HG03060 (cell line): ENCODE measurements around the gene DTNA.

Experiments
- ATAC-seq: cut with Tn5 transposase; IDR thresholded peaks from one replicate; pipeline ENCODE4 v1.9.1; 2021; ENCODE audit warnings: low read depth, moderate number of reproducible peaks; ENCODE audit not compliant: unreplicated experiment

DTNA gene

DNA sequence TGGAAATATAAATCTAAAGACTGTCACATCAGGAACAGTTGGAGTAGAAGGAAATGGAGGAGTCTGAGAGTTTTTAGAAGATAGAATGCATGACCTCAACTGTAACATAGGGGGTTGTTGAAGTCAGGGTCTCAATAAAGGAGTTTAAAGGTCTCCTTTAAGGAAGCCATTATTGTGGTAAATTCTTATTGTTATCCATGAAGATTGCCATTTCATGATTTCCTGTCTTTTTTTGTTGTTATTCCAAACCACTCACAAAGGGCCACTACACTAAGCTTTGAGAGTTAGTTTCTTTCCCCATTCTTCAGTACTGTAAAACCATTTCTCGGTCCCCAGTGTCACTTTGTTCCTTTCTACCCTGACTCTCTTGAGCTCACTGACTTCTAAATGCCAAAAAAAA, 134.0 kb downstream of the DTNA start:
- ATAC-seq, result no peak

DNA sequence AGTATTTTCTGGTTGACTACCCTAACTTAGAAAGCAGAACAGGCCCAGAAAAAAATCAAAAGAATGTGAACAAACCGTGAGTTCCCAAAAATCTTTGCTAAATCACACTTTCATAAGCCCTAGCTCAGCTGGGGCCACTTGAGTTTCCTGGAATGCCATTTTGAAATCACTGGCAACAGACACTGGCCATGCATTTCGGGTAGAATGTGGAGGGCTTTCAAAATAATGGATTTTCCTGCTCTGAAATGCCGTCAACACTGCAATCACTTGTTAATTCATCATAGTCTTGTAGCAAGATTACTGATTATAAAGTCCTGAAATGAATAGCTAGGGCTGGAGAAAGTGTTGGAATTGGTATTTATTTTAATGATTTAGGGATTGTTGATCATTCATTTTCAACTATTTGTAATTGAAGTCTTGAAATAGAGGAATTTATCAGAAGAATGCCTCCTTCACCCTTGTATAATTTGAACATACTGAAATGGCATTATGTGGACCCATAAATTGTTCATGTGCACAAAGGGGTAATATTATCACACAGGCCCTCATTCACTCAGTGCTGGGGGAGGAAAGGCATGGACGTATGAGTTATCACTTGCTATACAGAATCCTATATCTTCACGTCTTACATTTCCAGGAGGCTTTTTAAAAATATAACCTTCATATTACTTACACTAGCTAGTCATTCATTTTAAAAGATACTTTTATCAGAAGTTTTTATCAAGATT, 134.8 kb downstream of the DTNA start:
- no peak for ATAC-seq

DNA sequence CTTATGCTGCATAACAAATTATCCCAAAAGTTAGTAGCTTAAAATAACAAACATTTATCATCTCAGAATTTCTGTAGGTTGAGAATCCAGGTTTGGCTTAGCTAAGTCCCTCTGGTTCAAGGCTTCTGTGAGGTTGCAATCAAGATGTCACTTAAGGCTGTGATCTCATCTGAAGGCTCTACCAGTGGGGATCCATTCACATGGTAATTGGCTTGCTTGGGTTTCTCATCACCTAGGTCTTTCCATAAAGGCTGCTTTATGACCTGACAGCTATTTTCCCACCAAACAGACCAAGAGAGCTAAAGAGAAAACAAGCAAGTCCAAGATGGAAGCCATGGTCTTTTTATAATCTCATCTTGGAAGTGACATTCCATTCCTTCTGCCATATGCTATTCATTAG, 137.3 kb downstream of the DTNA start:
- no peak for ATAC-seq

DNA sequence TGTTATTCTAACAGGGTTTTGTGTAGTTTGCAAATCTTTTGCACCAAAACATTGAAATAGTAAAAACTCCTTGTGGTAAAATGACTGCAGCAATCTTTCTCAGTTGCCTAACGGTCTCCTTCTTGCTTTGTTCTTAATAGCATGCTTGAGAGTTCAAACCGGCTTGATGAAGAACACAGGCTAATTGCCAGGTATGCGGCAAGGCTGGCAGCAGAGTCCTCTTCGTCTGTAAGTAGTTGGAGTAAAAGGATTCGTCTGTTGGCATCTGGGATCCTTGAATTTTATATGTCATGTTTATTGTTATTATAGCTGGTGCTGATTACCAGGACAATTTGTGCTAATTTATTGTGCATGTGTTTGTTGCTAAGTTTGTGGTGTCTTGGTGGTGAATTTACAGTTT, 138.1 kb downstream of the DTNA start:
- no peak for ATAC-seq

DNA sequence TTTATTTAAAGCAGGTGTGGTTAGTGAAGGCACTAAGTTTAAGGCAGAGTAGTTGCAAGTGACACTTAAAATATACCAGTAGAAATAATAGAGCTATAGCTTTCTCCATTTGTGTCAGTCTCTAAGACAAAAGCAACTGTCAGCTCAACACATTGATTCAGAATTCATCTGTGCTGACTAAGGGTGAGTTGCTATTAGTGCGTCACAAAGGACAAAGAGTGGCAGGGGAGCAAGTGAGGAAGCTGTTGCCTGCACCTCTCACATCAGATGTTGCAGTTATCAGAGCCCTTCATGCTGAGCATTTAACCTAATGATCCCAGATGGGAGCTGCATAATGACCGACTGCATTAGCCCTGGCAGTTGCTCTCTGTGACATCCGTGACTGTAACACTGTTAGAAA, 138.6 kb downstream of the DTNA start:
- no peak for ATAC-seq

DNA sequence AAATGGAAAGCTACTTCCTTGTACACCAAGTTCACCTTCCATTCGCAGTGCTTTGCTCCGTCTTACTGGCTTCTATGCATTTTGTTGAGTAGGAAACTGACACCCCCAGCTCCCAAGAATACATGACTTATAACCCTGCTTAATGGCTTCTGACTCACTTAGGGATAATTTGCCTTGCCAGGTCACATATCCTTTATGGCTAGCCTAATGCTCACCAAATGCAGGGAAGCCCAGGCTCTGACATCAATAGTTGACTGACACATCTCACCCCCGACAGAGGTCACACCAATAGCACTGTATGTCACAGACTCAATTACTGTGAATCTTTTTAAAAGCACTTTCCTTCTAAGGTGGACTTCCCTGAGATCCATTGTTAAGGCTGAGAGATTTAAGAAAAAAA, 147.2 kb downstream of the DTNA start:
- ATAC-seq, result no peak

DNA sequence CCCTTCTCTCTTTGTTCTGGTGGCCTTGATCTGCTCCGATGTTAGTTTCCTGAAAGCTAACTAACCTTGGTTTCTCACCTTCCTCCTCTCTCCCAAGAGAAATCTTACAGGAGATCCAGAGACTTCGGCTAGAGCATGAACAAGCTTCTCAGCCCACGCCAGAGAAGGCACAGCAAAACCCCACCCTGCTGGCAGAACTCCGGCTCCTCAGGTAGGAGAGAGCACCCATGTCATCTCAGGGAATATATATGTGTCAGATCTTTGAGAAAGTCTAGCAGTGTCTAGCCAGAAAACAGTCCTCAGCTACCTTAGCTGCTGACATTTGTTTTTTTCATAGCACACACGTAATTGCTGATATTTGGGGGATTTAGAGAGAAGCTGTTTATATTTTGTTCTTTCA, 148.1 kb downstream of the DTNA start:
- no peak for ATAC-seq

DNA sequence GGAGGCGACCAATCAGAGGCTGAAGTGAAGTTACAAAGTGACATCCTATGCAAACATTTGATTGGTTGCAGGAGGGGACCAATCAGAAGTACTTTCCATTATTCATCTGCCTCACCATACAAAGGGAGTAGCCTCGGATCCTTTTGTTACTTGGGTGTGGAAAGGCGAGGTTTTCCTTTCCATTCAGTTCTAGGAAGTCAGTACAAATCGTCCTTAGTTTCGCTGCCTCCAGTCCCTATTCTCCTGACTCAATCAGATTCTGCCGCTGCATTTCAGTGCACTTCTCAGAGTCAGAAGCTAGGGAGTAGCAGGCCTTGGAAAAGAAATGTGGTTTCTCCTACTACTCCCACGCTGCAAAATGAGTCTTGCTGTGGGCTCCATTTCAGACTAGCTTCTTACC, 149.4 kb downstream of the DTNA start:
- no peak for ATAC-seq

DNA sequence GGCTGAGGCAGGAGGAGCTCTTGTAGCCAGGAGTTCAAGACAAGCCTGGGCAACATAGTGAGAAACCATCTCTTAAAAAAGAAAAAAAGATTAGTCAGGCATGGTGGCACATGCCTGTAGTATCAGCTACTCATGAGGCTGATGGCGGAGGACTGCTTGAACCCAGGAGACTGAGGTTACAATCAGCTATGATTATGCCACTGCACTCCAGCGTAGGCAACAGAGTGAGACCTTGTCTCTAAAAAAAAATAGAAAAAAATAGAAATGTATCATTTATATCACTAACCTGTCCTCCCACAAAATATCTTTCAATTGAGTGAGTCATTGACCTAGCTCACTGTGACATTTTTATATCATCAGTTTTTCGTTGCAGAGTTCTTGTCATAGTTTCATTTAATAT, 152.5 kb downstream of the DTNA start:
- ATAC-seq, result no peak

DNA sequence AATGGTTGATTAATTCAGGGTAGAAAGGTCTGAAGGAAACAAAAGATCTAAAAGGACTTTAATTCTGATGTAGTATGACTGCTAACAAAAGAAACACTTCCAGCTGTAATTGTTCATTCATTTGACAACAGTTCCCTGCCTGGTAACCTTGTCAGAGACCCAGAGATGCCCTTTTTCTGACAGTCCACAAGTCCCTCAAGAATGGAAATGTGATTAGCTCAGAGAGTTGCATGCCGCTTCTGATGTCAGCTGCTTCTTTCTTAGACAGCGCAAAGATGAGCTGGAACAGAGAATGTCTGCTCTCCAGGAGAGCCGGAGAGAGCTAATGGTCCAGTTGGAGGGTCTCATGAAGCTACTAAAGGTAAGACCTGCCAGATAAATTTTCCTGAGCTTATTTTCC, 153.6 kb downstream of the DTNA start:
- no peak for ATAC-seq

DNA sequence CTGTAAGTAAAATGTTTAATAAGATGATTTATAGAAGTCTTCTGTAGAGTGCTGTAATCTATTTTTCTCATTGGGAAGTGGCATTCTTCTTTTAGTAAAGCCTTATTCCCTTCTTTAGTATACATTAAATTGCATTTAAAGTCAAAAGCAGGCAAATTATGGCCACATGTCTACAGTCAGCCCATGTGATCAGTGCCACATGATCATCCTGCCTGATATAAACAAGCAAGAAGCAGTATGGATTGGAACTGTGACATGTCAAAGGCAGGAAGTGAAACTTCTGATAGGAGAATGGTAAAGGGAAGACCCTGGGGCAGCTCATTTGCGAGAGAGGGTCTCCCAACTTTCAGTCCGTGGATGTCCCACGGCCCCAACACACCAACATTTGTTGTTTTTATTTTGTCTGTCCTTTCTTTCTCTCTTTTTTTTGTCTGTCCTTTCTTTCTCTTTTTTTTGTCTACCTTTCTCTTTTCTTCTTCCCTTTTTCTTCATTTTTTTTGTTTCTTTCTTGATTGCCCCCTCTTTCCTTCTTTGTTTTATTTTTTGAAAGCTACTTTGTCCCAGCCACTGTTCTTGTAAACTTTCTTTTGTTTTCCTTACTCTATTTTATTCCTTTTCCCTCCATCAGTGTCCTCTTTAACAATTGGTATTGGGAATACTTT, 154.9 kb downstream of the DTNA start:
- no peak for ATAC-seq

DNA sequence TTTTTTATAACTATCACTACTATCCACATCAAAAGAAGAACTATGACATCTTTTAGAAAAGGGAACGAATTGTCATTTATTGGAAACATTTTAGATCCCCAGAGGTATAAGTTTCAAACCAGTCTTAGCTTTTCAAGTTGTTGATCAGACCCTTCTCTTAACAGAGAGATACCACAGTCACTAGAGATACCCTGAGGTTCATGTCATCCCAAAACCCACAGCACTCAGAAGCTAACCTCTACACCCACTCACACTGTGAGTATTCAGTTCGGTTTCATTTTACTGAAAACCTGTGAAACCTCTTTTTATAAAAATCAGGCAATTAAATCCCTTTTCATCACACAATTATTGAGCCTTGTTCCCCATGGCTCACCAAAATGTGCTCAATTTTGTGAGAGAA, 156.2 kb downstream of the DTNA start:
- no peak for ATAC-seq

DNA sequence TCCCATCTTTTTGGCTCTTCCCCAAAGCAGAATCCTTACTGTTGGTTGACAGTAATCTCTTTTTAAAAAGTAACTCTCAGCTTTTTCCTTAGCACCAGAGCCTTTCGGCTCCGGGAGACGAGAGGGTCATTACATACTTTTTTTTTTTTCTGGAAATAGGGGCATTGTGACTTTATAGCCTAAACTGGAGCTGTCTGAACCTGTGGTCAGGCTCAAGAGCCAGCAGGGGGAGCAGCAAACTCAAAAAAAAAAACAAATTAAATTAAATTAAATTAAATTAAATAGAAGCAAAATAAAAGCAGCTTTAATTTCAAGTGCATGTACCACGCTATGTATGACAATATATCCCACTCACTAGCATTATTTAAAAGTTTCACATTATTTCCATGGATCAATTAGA, 156.6 kb downstream of the DTNA start:
- no peak for ATAC-seq

DNA sequence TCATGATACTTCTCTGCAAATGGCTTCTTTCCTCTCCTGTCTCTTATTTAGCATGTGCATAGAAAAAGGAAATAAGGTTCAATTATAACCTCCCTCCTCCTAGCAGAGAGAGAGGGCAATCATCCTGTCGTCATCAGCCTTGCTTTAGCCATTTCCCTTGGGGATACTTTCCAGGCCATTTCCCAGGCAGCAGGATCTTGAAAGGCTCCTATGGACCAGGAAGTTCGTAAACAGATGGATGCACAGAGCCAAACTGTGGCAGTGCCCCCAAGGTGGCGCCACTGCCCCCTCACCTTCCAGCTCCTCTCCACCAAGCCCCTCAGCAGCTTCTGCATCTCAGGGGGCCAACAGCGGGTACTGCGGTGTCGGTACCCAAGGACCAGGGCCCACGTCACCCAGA, 157.4 kb downstream of the DTNA start:
- ATAC-seq, result no peak

DNA sequence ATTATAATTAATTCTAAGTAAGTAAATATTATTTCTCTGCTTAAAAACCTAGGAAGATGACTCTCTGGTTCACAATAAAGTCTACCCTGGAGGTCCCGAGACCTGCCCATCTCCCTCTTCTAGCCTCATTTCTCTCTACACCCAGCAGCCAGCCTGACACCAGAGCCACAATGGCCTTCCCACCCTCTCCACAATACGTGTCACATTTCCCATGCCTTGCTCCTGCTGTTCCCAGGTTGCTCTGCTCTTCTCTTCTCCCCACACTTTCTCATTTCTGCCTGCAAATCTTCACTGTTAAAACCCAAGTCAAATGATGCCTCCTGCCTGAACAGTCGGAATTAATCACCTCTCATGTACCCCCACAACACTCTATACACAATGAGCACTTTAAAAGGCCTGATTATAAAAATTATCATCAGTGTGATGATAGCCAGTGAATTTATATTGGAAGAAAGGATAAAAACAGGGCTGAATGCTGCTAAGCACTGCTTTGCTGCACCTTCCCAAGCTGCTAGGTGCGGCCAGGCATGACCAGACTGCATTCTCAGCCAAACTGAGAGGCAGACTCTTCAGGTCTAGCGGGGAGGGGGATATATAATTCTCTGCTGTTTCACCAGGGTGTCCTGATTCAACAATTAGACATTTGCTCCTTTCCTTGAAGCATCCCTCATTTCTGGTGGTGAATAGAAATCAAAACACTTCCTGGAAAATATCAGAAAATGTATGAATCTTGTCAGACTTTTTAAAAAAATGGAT, 160.6 kb downstream of the DTNA start:
- ATAC-seq, result no peak

DNA sequence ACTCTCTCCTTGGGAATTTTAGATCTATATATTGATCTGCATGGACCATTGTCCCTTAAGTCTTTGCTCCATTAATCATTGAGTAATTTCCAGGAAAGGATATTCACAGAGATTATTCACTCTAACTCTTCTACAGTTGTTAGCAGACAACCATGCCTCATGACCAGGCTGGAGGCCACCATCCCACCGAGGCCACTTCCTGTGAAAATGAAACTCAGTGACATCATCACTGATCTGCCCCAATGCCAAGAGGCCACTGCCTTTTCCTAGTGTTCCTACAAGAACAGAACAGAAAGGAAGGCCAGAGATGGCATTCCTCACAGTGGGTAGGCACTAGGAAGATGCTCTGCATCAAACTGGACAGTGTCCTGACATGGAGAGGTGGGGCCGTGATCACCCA, 161.3 kb downstream of the DTNA start:
- no peak for ATAC-seq

DNA sequence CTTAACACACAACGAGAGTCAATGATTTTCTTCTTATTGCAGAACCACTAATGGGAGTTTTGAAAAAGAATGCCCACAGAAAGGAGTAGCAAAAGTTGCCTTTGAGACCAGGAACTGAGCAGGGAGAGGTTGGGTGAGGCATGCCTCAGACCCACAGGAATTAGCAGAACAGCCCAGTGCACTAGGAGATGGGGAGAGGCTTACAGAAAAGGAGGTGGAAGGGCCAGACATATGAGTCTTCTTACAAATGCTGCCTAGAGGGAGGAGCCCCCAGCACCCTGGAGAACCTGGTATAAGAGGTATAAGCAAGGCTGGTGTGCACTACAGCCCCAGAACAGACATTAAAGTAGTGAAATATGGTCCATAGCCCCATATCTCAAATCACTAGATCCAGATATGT, 162.0 kb downstream of the DTNA start:
- ATAC-seq, result no peak

DNA sequence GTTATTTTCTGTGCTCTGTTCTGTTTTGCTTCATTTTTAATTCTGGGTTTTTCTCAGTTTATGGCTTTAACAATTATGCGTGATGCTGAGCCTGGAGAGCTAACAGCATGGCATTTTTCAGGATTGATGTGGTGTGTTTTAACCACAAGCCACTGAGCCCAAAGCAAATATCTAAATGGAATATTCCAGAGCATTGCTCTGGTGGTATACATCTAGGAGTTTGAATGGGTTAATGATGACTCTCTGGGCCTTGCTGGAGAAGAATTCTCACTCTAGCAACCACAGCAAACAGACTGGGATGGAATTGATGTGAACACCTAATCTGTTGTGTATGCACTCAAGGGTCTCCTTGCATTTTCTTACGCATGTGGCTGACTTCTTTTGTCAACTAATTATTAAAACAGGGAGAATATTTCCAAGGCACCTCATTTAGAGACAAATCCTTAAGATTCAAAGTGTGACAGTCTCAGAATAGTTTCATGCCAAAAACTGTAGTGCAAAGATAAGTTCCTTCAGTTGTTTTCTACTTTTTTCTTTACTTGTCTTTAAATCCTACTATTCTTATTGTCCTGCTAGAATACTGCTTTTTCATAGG, 164.0 kb downstream of the DTNA start:
- ATAC-seq, result no peak

DNA sequence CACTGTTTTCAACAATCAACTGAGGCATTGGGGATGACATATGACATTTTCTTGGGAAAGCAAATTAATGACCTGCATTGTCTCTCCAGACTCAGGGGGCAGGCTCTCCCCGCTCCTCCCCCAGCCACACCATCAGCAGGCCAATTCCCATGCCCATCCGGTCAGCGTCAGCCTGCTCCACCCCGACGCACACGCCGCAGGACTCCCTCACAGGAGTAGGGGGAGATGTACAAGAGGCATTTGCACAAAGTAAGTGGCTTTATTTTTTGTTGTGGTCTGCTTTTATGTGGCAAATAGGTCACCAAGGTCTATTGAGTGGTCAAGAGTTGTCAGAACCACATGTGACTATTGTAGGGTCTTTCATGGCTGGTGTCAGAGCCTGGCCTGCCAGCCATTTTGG, 165.1 kb downstream of the DTNA start:
- no peak for ATAC-seq

DNA sequence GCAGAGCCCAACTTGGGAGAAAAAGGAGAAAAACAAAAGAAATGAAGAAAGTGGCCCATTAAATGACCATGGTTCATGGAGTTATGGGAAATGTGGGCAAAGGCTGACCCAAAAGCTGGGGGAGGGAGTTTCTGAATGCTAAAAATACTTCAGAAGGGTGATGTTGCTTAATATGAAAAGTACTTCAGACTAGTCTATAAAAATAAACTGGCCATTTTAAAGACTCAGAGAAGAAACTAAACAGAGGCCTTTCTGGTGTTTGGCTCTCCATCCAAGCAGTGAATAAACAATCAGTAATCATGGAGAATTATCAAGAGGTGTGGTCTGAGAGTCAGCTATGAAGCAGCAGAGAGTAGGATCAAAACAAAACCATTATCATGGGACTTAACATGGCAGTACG, 170.3 kb downstream of the DTNA start:
- ATAC-seq, result no peak
